Body of pancreas (tissue), 4 donors: Measurements from ENCODE around the gene TUBB1. TPM values are rescaled to one million over a fixed set of nuclear protein-coding genes. Genes with fewer than 3 reads are reported as not detected.
A peak's percentile ranks its signal among the peaks of the same experiment; 100 is the strongest.

Experiments
- ATAC-seq: fragments of 150-250 bp; one replicate; pipeline ENCODE4 v1.9.1; 2016
- DNase-seq, 4 donors: peaks; one replicate each; pipeline ENCODE4 v3.0.0-alpha.2; 2019
- H3K27ac ChIP-seq, 4 donors: fragments of 200-600 bp; sonication (generic); 1 replicate in 3 of 4; 2 replicates in 1 of 4; pipeline versions ENCODE4 v1.5.1 to v1.6.1; 2016 to 2019; ENCODE audit warnings: mild to moderate bottlenecking in 1 of 4, mixed read lengths in 1 of 4, moderate library complexity in 1 of 4
- H3K27me3 ChIP-seq, 2 donors: fragments of 200-600 bp; sonication (generic); one replicate each; pipeline ENCODE4 v1.6.0; 2016; ENCODE audit warnings: mild to moderate bottlenecking in 1 of 2
- H3K36me3 ChIP-seq, 2 donors: fragments of 200-600 bp; sonication (generic); replicated peaks in 1 of 2; 2 replicates each; pipeline ENCODE4 v1.5.1; 2016; ENCODE audit warnings: low read depth in 2 of 2; ENCODE audit not compliant: insufficient read depth in 1 of 2
- H3K4me1 ChIP-seq: fragments of 200-600 bp; sonication (generic); one replicate; pipeline ENCODE4 v1.6.0; 2016
- H3K4me3 ChIP-seq, 2 donors: fragments of 200-600 bp; sonication (generic); 1 replicate in 1 of 2; 2 replicates in 1 of 2; pipeline ENCODE4 v1.5.1; 2016 to 2019
- H3K9me3 ChIP-seq, 3 donors: fragments of 200-600 bp; sonication (generic); 1 replicate in 2 of 3; 2 replicates in 1 of 3; pipeline ENCODE4 v1.5.1; 2016
- POLR2A ChIP-seq, 3 donors: fragments of 450-650 bp; IDR thresholded peaks; one replicate each; pipeline ENCODE4 v1.6.1; 2016; ENCODE audit warnings: antibody characterized with exemption in 3 of 3, mild to moderate bottlenecking in 2 of 3
- WGBS, 2 donors: methylation state at CpG; one replicate each; pipeline ENCODE4 v1.1.5; 2017; 5-methylcytosine and 5-hydroxymethylcytosine counted together
- intact Hi-C: fragments of 100-400 bp; cut with DNase I; formaldehyde crosslinking; loops from one replicate; pipeline ENCODE4 v1.15.1; 2023
- total RNA-seq, 2 donors: library from RNA; depleted of rRNA; stranded (reverse); fragments of >200 nt; gene quantifications; one replicate each; pipeline ENCODE4 v1.1.0, GENCODE V29; 2016
- TF ChIP-seq, protein P1 (sequence below), 7 experiments: fragments of 450-650 bp in 4 of 7; fragments of 200-600 bp in 3 of 7; sonication (generic) in 3 of 7; IDR thresholded peaks; one replicate each; pipeline ENCODE4 v1.5.1; 2016 to 2019; ENCODE audit warnings: antibody characterized with exemption in 7 of 7

TUBB1 gene
- total RNA-seq, 2 donors from 2014 or later = not detected

DNA sequence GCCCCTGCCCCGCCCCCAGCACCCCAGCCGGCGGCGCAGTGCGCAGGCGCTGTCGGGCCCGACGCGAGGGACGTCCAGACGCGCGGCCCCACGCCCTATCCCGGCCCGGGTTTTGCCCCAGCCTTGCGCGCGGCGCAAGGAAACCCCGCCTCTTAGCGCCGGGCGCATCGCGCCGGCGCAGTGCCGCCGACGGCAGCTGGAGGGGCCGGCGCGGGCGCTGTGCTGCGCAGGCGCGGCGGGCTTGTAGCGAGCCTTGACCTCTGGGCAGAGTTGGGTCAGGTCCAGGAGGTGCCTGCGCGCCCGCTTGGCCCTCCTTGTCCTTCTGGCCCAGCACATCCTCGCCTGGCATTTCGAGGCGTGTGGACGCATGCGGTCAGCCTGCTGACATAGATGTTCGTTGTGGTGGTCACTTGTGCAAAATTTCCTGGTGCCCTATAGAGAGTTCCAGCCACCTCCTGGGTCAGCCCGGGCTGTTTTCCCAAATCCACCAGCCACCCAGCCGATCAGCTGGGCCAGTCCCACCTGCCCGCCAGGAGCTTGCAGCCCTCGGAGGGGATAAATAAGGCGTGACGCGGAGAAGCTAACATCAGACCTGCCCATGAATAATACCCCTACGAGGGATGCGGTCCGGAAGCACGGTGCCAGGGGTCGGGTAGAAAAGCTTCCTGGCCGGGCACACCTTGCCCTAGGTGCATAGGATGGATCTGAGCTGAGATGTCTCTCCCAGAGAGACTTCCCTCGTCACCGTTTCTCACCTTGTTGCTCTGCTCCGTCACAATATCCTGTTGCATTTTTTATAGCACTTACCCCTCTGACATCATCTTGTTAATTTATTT, 23.8 kb downstream of the TUBB1 start:
- WGBS, 2 donors = 20 to 58% methylated on average over 14 to 51 of the region's 66 CpGs
- Histone ChIP-seq H3K27ac (peak overlapping the region; percentile 65 to 82 (median 75)), H3K4me1 (peaks cover 28% of the 10 kb centered on the region), H3K27me3 (no peaks in the 10 kb centered on the region), H3K36me3 (peaks cover 0 to under 1% of the 10 kb centered on the region in 2 donors), H3K9me3 (no peaks in the 10 kb centered on the region), H3K4me3 (peak overlapping the region; percentile 72 to 98)
- DNase-seq (peak; percentile 94 to 96 (median 95)), ATAC-seq (peak; percentile 98)
- intact Hi-C loops = no loop called here
- no peak for TF ChIP-seq POLR2A (IDR thresholded peaks at IDR 0.05)
- TF ChIP-seq, protein P1, sequence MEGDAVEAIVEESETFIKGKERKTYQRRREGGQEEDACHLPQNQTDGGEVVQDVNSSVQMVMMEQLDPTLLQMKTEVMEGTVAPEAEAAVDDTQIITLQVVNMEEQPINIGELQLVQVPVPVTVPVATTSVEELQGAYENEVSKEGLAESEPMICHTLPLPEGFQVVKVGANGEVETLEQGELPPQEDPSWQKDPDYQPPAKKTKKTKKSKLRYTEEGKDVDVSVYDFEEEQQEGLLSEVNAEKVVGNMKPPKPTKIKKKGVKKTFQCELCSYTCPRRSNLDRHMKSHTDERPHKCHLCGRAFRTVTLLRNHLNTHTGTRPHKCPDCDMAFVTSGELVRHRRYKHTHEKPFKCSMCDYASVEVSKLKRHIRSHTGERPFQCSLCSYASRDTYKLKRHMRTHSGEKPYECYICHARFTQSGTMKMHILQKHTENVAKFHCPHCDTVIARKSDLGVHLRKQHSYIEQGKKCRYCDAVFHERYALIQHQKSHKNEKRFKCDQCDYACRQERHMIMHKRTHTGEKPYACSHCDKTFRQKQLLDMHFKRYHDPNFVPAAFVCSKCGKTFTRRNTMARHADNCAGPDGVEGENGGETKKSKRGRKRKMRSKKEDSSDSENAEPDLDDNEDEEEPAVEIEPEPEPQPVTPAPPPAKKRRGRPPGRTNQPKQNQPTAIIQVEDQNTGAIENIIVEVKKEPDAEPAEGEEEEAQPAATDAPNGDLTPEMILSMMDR (IDR thresholded peaks at IDR 0.05) = peak in 2 of 7 experiments; percentile 36 to 41

DNA sequence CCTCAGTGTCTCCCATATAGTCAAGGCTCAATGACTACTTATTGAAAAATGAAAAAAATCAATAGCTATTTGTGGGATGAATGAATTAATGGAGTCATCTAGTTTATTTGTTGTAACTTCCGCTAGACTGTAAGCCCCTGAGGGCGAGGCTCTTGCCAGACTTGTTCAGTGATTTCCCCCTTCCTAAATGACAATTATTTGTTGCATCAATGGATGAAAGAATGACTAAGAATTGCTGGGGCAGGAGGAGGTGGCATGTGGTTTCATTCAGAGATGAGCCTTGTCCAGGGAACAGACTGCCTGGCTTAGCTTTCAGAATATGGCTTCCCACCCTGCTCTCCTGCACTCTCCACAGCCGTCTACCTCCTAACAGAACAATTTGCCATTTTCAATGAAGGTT, 24.5 kb downstream of the TUBB1 start:
- no peaks in the 10 kb centered on the region for H3K36me3 ChIP-seq
- no peak overlapping the region for H3K4me3 ChIP-seq
- peak overlapping the region in 1 of 4 donors; percentile 79 for H3K27ac ChIP-seq
- peaks cover 28% of the 10 kb centered on the region for H3K4me1 ChIP-seq
- H3K27me3 ChIP-seq = no peaks in the 10 kb centered on the region
- H3K9me3 ChIP-seq = no peaks in the 10 kb centered on the region
- no peak for DNase-seq
- no peak for ATAC-seq
- no peak for TF ChIP-seq POLR2A (IDR thresholded peaks at IDR 0.05)
- WGBS, 2 donors = 68 to 76% methylated on average over 3 of the region's 3 CpGs
- intact Hi-C loops = no loop called here

DNA sequence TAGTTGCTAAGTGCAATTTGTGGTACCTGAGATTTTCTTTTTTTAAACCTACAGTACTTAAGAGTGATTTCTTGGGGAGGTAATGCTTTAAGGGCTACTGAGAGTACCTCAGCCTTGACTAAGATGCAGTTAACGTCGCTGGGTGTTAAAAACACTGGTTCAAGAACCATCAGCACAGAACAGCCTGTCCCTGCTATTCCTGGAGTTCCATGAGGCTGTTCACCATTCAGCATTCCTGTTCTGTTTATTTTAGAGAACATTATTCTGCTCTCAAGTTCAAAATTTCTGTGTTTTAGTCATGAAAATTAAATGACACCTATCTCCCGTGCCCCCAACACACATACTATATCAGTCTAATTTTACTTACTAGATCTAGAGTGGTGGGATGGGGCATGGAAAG, 25.1 kb downstream of the TUBB1 start:
- DNase-seq (no peak), ATAC-seq (no peak)
- no peaks in the 10 kb centered on the region for H3K36me3 ChIP-seq
- peaks cover 28% of the 10 kb centered on the region for H3K4me1 ChIP-seq
- intact Hi-C loops = no loop called here
- 84 to 89% methylated on average over 3 of the region's 3 CpGs for WGBS, 2 donors
- H3K4me3 ChIP-seq = no peak overlapping the region
- H3K27me3 ChIP-seq = no peaks in the 10 kb centered on the region
- TF ChIP-seq, protein P1 (IDR thresholded peaks at IDR 0.05) = no peak
- no peak overlapping the region for H3K27ac ChIP-seq
- H3K9me3 ChIP-seq = no peaks in the 10 kb centered on the region

DNA sequence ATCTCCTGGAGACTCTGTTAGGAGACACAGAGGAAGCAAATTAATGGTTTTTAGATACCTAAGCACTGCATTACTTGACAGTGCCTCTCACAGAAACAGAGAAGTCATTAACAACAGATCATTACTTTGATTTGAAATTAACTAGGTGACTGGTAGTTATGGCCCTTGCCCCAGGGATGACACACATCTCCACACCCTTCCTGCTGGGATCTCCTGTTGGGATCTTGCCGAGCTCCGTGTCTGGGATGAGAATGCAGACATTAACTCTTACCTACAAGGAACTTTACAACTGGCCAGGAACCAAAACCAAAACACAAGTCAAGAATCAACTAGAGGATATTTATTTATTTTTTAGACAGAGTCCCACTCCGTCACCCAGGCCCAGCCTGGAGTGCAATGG, 25.6 kb downstream of the TUBB1 start:
- DNase-seq (no peak), ATAC-seq (no peak)
- Histone ChIP-seq H3K4me1 (peaks cover 28% of the 10 kb centered on the region), H3K9me3 (no peaks in the 10 kb centered on the region), H3K27ac (no peak overlapping the region), H3K4me3 (no peak overlapping the region), H3K36me3 (no peaks in the 10 kb centered on the region), H3K27me3 (no peaks in the 10 kb centered on the region)
- intact Hi-C loops = no loop called here
- TF ChIP-seq, protein P1 (IDR thresholded peaks at IDR 0.05) = no peak
- no peak for TF ChIP-seq POLR2A (IDR thresholded peaks at IDR 0.05)
- 84 to 94% methylated on average over 3 of the region's 3 CpGs for WGBS, 2 donors

DNA sequence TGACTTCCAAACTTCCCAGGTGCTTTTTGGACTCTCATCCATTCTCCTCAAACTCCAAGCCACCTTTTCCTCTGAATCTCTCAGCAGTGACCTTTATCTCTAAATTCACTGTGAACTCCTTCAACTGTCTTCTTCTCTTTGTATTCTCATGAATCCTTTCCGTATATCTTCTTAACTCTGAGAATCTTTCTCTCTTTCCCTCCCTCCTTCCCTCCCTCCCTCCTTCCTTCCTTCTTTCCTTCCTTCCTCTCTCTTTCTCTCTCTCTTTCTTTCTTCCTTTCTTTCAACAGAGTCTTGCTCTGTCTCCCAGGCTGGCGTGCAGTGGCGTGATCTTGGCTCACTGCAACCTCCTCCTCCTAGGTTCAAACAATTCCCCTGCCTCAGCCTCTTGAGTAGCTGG, 27.6 kb downstream of the TUBB1 start:
- no peak for DNase-seq
- H3K9me3 ChIP-seq = no peaks in the 10 kb centered on the region
- no peak overlapping the region for H3K27ac ChIP-seq
- H3K36me3 ChIP-seq = no peaks in the 10 kb centered on the region
- 89 to 90% methylated on average over 3 of the region's 3 CpGs for WGBS, 2 donors
- no peak for ATAC-seq
- intact Hi-C loops = no loop called here
- H3K4me3 ChIP-seq = no peak overlapping the region
- TF ChIP-seq POLR2A (IDR thresholded peaks at IDR 0.05) = no peak
- TF ChIP-seq, protein P1 (IDR thresholded peaks at IDR 0.05) = no peak
- no peaks in the 10 kb centered on the region for H3K27me3 ChIP-seq
- H3K4me1 ChIP-seq = peaks cover 7% of the 10 kb centered on the region
